ENCODE measurements around the gene NKD1. TPM values are rescaled to one million over a fixed set of nuclear protein-coding genes. Genes with fewer than 3 reads are reported as not detected.

NKD1 gene
- total RNA-seq, 2 experiments from 2014 or later = 0.67 to 1.6 TPM

- Mint-ChIP-seq H3K36me3 (no peaks in the 10 kb centered on the region), H3K27ac (no peak overlapping the region), H3K4me3 (no peak overlapping the region), H3K27me3 (no peaks in the 10 kb centered on the region), H3K9me3 (no peaks in the 10 kb centered on the region), H3K4me1 (ENCODE audit: low read depth) (peaks cover 30% of the 10 kb centered on the region)
- POLR2A ChIA-PET = no interaction called here
- DNase-seq = no peak
- intact Hi-C loops (cut with micrococcal nuclease) = no loop called here
- CTCF ChIA-PET = interaction anchor here (0.9 to 1.8 kb wide), 2 partner anchors 62 to 202 kb away, joined by 4 to 6 read pairs; no protein-coding TSS in a partner anchor
Measured at GRCh38 chr16:50604065-50604418, 55.8 kb downstream of the NKD1 start.

- intact Hi-C loops (cut with micrococcal nuclease) = no loop called here
- DNase-seq = no peak
- CTCF ChIA-PET = interaction anchor here (1.8 kb wide), 1 partner anchor 61 kb away, joined by 6 read pairs; no protein-coding TSS in a partner anchor
- Mint-ChIP-seq H3K27me3 (no peaks in the 10 kb centered on the region), H3K4me1 (ENCODE audit: low read depth) (peaks cover 28% of the 10 kb centered on the region), H3K4me3 (no peak overlapping the region), H3K27ac (no peak overlapping the region), H3K9me3 (no peaks in the 10 kb centered on the region), H3K36me3 (no peaks in the 10 kb centered on the region)
- POLR2A ChIA-PET = no interaction called here
Measured at GRCh38 chr16:50604610-50605009, 56.4 kb downstream of the NKD1 start.

GRCh38 chr16:50605733-50606430 lies 57.7 kb downstream of the NKD1 start:
- CTCF ChIA-PET = interaction anchor here (1.4 kb wide), 1 partner anchor 96 kb away, joined by 4 read pairs; no protein-coding TSS in a partner anchor
- H3K27ac Mint-ChIP-seq = no peak overlapping the region
- POLR2A ChIA-PET = interaction anchor here (0.6 kb wide), 1 partner anchor 32 kb away, joined by 3 read pairs; no protein-coding TSS in a partner anchor
- H3K36me3 Mint-ChIP-seq = no peaks in the 10 kb centered on the region
- intact Hi-C loops (cut with micrococcal nuclease) = no loop called here
- no peak overlapping the region for H3K4me3 Mint-ChIP-seq
- H3K9me3 Mint-ChIP-seq = no peaks in the 10 kb centered on the region
- peaks cover 20% of the 10 kb centered on the region for H3K4me1 Mint-ChIP-seq (ENCODE audit: low read depth)
- DNase-seq = no peak
- H3K27me3 Mint-ChIP-seq = no peaks in the 10 kb centered on the region

GRCh38 chr16:50606431-50607050 lies 58.3 kb downstream of the NKD1 start:
- H3K4me1 Mint-ChIP-seq (ENCODE audit: low read depth) = peaks cover 20% of the 10 kb centered on the region
- H3K27ac Mint-ChIP-seq = no peak overlapping the region
- no peaks in the 10 kb centered on the region for H3K9me3 Mint-ChIP-seq
- CTCF ChIA-PET = interaction anchor here (1.4 kb wide), 1 partner anchor 97 kb away, joined by 4 read pairs; no protein-coding TSS in a partner anchor
- no peak for DNase-seq
- intact Hi-C loops (cut with micrococcal nuclease) = no loop called here
- no peaks in the 10 kb centered on the region for H3K27me3 Mint-ChIP-seq
- no peaks in the 10 kb centered on the region for H3K36me3 Mint-ChIP-seq
- H3K4me3 Mint-ChIP-seq = no peak overlapping the region
- POLR2A ChIA-PET = no interaction called here

GRCh38 chr16:50607051-50607431 lies 58.8 kb downstream of the NKD1 start:
- POLR2A ChIA-PET = no interaction called here
- H3K9me3 Mint-ChIP-seq = no peaks in the 10 kb centered on the region

GRCh38 chr16:50607447-50607846 lies 59.3 kb downstream of the NKD1 start:
- intact Hi-C loops (cut with micrococcal nuclease) = no loop called here
- Mint-ChIP-seq H3K27me3 (no peaks in the 10 kb centered on the region), H3K4me1 (ENCODE audit: low read depth) (peaks cover 15% of the 10 kb centered on the region), H3K9me3 (no peaks in the 10 kb centered on the region), H3K27ac (no peak overlapping the region), H3K4me3 (no peak overlapping the region), H3K36me3 (no peaks in the 10 kb centered on the region)
- CTCF ChIA-PET = interaction anchor here (0.8 kb wide), 1 partner anchor 21 kb away, joined by 4 read pairs; no protein-coding TSS in a partner anchor
- POLR2A ChIA-PET = no interaction called here
- no peak for DNase-seq

More at GRCh38 chr16:50607051-50607431, 58.8 kb downstream of the NKD1 start:
- CTCF ChIA-PET = interaction anchor here (0.8 to 1.4 kb wide), 2 partner anchors 21 to 98 kb away, joined by 4 read pairs; no protein-coding TSS in a partner anchor
- H3K27ac Mint-ChIP-seq = no peak overlapping the region
- peaks cover 19% of the 10 kb centered on the region for H3K4me1 Mint-ChIP-seq (ENCODE audit: low read depth)
- H3K4me3 Mint-ChIP-seq = no peak overlapping the region
- no peaks in the 10 kb centered on the region for H3K27me3 Mint-ChIP-seq
- no peak for DNase-seq
- H3K36me3 Mint-ChIP-seq = no peaks in the 10 kb centered on the region
- intact Hi-C loops (cut with micrococcal nuclease) = no loop called here

- no peak for DNase-seq
- no peaks in the 10 kb centered on the region for H3K9me3 Mint-ChIP-seq
- H3K4me3 Mint-ChIP-seq = no peak overlapping the region
- H3K36me3 Mint-ChIP-seq = no peaks in the 10 kb centered on the region
- peaks cover 9% of the 10 kb centered on the region for H3K4me1 Mint-ChIP-seq (ENCODE audit: low read depth)
- CTCF ChIA-PET = interaction anchor here (0.9 to 1.8 kb wide), 2 partner anchors 57 to 198 kb away, joined by 3 to 6 read pairs; no protein-coding TSS in a partner anchor
- intact Hi-C loops (cut with micrococcal nuclease) = no loop called here
- no peaks in the 10 kb centered on the region for H3K27me3 Mint-ChIP-seq
- H3K27ac Mint-ChIP-seq = no peak overlapping the region
- POLR2A ChIA-PET = no interaction called here
Measured at GRCh38 chr16:50607970-50608557, 59.9 kb downstream of the NKD1 start.

- Mint-ChIP-seq H3K9me3 (no peaks in the 10 kb centered on the region), H3K27ac (no peak overlapping the region), H3K4me1 (ENCODE audit: low read depth) (peaks cover 3% of the 10 kb centered on the region)
Measured at GRCh38 chr16:50609049-50609448, 60.9 kb downstream of the NKD1 start.

GRCh38 chr16:50609471-50609870 lies 61.3 kb downstream of the NKD1 start:
- ChIA-PET POLR2A (no interaction called here), CTCF (interaction anchor here (0.5 to 2.0 kb wide), 4 partner anchors 9 to 197 kb away, joined by 3 to 6 read pairs (median 4); no protein-coding TSS in a partner anchor)
- Mint-ChIP-seq H3K4me1 (ENCODE audit: low read depth) (peaks cover 3% of the 10 kb centered on the region), H3K36me3 (no peaks in the 10 kb centered on the region), H3K27ac (no peak overlapping the region), H3K9me3 (no peaks in the 10 kb centered on the region), H3K27me3 (no peaks in the 10 kb centered on the region), H3K4me3 (no peak overlapping the region)
- no peak for DNase-seq
- intact Hi-C loops (cut with micrococcal nuclease) = no loop called here

More at GRCh38 chr16:50609049-50609448, 60.9 kb downstream of the NKD1 start:
- CTCF ChIA-PET = interaction anchor here (0.6 to 1.8 kb wide), 4 partner anchors 19 to 873 kb away, joined by 3 to 6 read pairs (median 3); no protein-coding TSS in a partner anchor
- intact Hi-C loops (cut with micrococcal nuclease) = no loop called here
- no peak for DNase-seq
- Mint-ChIP-seq H3K27me3 (no peaks in the 10 kb centered on the region), H3K36me3 (no peaks in the 10 kb centered on the region), H3K4me3 (no peak overlapping the region)
- POLR2A ChIA-PET = no interaction called here

GRCh38 chr16:50610331-50611262 lies 62.4 kb downstream of the NKD1 start:
- no peaks in the 10 kb centered on the region for H3K36me3 Mint-ChIP-seq
- DNase-seq = no peak
- no peak overlapping the region for H3K4me3 Mint-ChIP-seq
- H3K27me3 Mint-ChIP-seq = no peaks in the 10 kb centered on the region
- H3K27ac Mint-ChIP-seq = no peak overlapping the region
- H3K4me1 Mint-ChIP-seq (ENCODE audit: low read depth) = peaks cover 3% of the 10 kb centered on the region
- ChIA-PET POLR2A (interaction anchor here (0.6 to 1.7 kb wide), 2 partner anchors 9 to 788 kb away, joined by 3 to 4 read pairs; no protein-coding TSS in a partner anchor), CTCF (interaction anchor here (1.0 to 2.0 kb wide), 3 partner anchors 10 to 196 kb away, joined by 4 to 5 read pairs (median 4); no protein-coding TSS in a partner anchor)
- H3K9me3 Mint-ChIP-seq = no peaks in the 10 kb centered on the region
- intact Hi-C loops (cut with micrococcal nuclease) = no loop called here

GRCh38 chr16:50611332-50611934 lies 63.2 kb downstream of the NKD1 start:
- Mint-ChIP-seq H3K36me3 (no peaks in the 10 kb centered on the region), H3K4me3 (no peak overlapping the region), H3K9me3 (no peaks in the 10 kb centered on the region), H3K4me1 (ENCODE audit: low read depth) (peaks cover 3% of the 10 kb centered on the region), H3K27me3 (no peaks in the 10 kb centered on the region), H3K27ac (no peak overlapping the region)
- POLR2A ChIA-PET = interaction anchor here (0.6 to 1.7 kb wide), 2 partner anchors 10 to 789 kb away, joined by 3 to 4 read pairs; no protein-coding TSS in a partner anchor
- CTCF ChIA-PET = interaction anchor here (0.8 to 2.0 kb wide), 3 partner anchors 11 to 170 kb away, joined by 4 to 5 read pairs (median 4); no protein-coding TSS in a partner anchor
- DNase-seq = no peak
- intact Hi-C loops (cut with micrococcal nuclease) = no loop called here
